ENCODE measurements around the gene MCTP2.

DNA sequence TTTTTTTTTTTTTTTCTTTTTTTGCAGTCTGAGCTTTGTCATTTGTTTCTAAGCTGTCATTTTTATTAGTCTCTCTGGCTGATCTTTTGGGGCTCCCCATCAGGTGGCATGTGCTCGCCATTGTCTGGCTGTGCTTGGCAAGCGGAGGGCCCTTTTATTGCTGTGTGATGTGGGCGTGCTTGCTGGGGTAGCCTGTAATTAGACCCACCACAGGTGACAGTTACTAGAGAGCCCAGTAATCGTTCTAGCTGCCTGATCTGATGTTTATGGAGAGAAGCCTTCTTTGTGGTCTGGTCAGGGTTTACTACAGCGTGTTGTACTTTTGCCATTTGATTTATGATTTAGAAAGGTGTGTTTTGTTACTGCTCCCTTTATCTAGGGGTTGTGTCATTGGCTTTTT, 179.9 kb downstream of the MCTP2 start:
- TF ChIP-seq, protein P1, sequence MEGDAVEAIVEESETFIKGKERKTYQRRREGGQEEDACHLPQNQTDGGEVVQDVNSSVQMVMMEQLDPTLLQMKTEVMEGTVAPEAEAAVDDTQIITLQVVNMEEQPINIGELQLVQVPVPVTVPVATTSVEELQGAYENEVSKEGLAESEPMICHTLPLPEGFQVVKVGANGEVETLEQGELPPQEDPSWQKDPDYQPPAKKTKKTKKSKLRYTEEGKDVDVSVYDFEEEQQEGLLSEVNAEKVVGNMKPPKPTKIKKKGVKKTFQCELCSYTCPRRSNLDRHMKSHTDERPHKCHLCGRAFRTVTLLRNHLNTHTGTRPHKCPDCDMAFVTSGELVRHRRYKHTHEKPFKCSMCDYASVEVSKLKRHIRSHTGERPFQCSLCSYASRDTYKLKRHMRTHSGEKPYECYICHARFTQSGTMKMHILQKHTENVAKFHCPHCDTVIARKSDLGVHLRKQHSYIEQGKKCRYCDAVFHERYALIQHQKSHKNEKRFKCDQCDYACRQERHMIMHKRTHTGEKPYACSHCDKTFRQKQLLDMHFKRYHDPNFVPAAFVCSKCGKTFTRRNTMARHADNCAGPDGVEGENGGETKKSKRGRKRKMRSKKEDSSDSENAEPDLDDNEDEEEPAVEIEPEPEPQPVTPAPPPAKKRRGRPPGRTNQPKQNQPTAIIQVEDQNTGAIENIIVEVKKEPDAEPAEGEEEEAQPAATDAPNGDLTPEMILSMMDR (IDR thresholded peaks at IDR 0.05; ENCODE audit: low read depth, low read length, poor library complexity, severe bottlenecking) = no peak
- TF ChIP-seq EZH2phosphoT487 (IDR thresholded peaks at IDR 0.05; ENCODE audit: borderline replicate concordance, low read length) = no peak

Data from DOHH2 (cell line).